Activated CD4-positive, alpha-beta memory T cell treated with anti-CD3 and anti-CD28 coated beads for 36 hours (primary cell): ENCODE results near the gene LSM2. TPM values are rescaled to one million over a fixed set of nuclear protein-coding genes. Genes with fewer than 3 reads are reported as not detected.
"Not testable (repeated sequence)": the region's sequence is repeated elsewhere in the genome, so short reads cannot be mapped to it uniquely, and the experiment has no call there.

Experiments
- CTCF ChIA-PET: fragments of 350-600 bp; sonication (Branson Sonifier 250); formaldehyde crosslinking; loops from one replicate; lab custom pipeline; 2021; ENCODE audit warnings: antibody characterized with exemption, inconsistent platforms; lab: Charles Lee
- POLR2A ChIA-PET: fragments of 350-600 bp; sonication (Branson Sonifier 250); formaldehyde crosslinking; loops from one replicate; lab custom pipeline; 2021; ENCODE audit warnings: antibody characterized with exemption; lab: Charles Lee
- DNase-seq: peaks from one replicate; pipeline ENCODE4 v3.0.0-alpha.2; 2020
- H3K27ac Mint-ChIP-seq: one replicate; pipeline ENCODE4 v1.8.0; 2021; ENCODE audit warnings: mixed read lengths
- H3K27me3 Mint-ChIP-seq: one replicate; pipeline ENCODE4 v1.8.0; 2021; ENCODE audit warnings: mixed read lengths
- H3K36me3 Mint-ChIP-seq: one replicate; pipeline ENCODE4 v1.8.0; 2021; ENCODE audit warnings: mixed read lengths
- H3K4me1 Mint-ChIP-seq: one replicate; pipeline ENCODE4 v1.8.0; 2021; ENCODE audit warnings: low read depth, mixed read lengths
- H3K4me3 Mint-ChIP-seq: one replicate; pipeline ENCODE4 v1.8.0; 2021; ENCODE audit warnings: mild to moderate bottlenecking, mixed read lengths
- H3K9me3 Mint-ChIP-seq: one replicate; pipeline ENCODE4 v1.8.0; 2021; ENCODE audit warnings: mixed read lengths
- intact Hi-C: fragments of 100-400 bp; cut with micrococcal nuclease; formaldehyde crosslinking; loops from one replicate; pipeline ENCODE4 v1.15.1; 2023
- total RNA-seq, 2 experiments: library from RNA; stranded (reverse); gene quantifications; one replicate each; pipeline ENCODE4 v1.2.3, GENCODE V29; 2021

Gene LSM2
- total RNA-seq, 2 experiments from 2014 or later: 142 to 143 TPM

DNA sequence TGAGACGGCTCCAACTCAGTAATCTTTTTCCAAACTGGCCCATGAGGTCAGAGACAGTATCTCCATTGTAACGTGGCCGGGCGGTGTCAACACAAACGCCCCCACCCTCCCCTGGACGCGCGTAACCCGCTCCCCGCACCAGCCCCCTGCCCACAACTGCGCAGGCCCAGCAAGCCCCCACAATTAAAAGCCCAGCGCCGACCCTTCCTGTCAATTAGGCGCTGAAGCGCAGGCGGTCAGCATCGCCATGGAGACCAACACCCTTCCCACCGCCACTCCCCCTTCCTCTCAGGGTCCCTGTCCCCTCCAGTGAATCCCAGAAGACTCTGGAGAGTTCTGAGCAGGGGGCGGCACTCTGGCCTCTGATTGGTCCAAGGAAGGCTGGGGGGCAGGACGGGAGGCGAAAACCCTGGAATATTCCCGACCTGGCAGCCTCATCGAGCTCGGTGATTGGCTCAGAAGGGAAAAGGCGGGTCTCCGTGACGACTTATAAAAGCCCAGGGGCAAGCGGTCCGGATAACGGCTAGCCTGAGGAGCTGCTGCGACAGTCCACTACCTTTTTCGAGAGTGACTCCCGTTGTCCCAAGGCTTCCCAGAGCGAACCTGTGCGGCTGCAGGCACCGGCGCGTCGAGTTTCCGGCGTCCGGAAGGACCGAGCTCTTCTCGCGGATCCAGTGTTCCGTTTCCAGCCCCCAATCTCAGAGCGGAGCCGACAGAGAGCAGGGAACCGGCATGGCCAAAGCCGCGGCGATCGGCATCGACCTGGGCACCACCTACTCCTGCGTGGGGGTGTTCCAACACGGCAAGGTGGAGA lies 8.5 kb upstream of the LSM2 start, which contains the start of the genes HSPA1A and HSPA1L:
HSPA1A (plus strand) TSS at position 519 of the 814 bp plus-strand sequence; CDS start at position 733, 214 bp downstream.
HSPA1L (minus strand) TSS at position 259 of the 814 bp plus-strand sequence. CDS start 3,311 bp downstream, outside the sequence.
- CTCF ChIA-PET: interaction anchor here (0.6 to 1.4 kb wide), 10 partner anchors 9 to 1128 kb away, joined by 3 to 8 read pairs (median 4); partner anchors contain the start of genes HSPA1B, LSM2 and VARS1
- POLR2A ChIA-PET: interaction anchor here (0.7 to 3.9 kb wide), 5 partner anchors 9 to 162 kb away, joined by 3 to 26 read pairs (median 5); partner anchors contain the start of genes BAG6, HSPA1B, LSM2 and VARS1
- H3K36me3 Mint-ChIP-seq: peaks cover 4% of the 10 kb centered on the region
- H3K27ac Mint-ChIP-seq: peak within 1 kb of the TSS; percentile 95
- H3K27me3 Mint-ChIP-seq: no peaks in the 10 kb centered on the region
- DNase-seq: peak; percentile 82
- intact Hi-C loops: loop anchor here (2.0 kb wide), 1 partner anchor 20 kb away; no protein-coding TSS in a partner anchor
- no peaks in the 10 kb centered on the region for H3K9me3 Mint-ChIP-seq
- H3K4me1 Mint-ChIP-seq: peaks cover 57% of the 10 kb centered on the region
- H3K4me3 Mint-ChIP-seq: peak within 1 kb of the TSS; percentile 85

GRCh38 chr6:31814677-31815024 lies 7.9 kb upstream of the LSM2 start:
- CTCF ChIA-PET: interaction anchor here (0.7 to 2.6 kb wide), 11 partner anchors 8 to 111 kb away, joined by 3 to 14 read pairs (median 3); partner anchors contain the start of genes HSPA1B, MSH5 and VARS1
- peak; percentile 85 for DNase-seq
- no peaks in the 10 kb centered on the region for H3K9me3 Mint-ChIP-seq
- peak overlapping the region; percentile 85 for H3K4me3 Mint-ChIP-seq
- peak overlapping the region; percentile 92 for H3K27ac Mint-ChIP-seq
- no peaks in the 10 kb centered on the region for H3K27me3 Mint-ChIP-seq
- peaks cover 54% of the 10 kb centered on the region for H3K4me1 Mint-ChIP-seq
- intact Hi-C loops: loop anchor here (2.0 kb wide), 1 partner anchor 20 kb away; no protein-coding TSS in a partner anchor
- POLR2A ChIA-PET: interaction anchor here (0.6 to 3.9 kb wide), 7 partner anchors 8 to 150 kb away, joined by 3 to 26 read pairs (median 12); partner anchors contain the start of genes CLIC1, GPANK1, HSPA1B and LSM2
- H3K36me3 Mint-ChIP-seq: peaks cover 5% of the 10 kb centered on the region

DNA sequence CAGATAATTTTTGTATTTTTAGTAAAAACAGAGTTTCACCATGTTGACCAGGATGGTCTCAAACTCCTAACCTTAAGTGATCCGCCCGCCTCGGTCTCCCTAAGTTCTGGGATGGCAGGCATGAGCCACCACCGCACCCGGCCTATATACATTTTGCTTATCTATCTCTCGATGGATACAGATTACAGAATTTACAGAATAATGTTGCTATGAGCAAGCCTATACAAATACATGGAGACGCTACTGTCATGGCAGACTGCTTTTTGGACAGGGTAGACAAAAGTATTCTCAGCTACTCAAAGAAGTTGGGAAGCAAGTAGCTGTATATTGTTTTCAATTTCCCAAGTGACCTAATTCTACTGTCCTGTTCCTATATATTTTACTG lies 6.7 kb upstream of the LSM2 start:
- POLR2A ChIA-PET: interaction anchor here (0.8 to 3.9 kb wide), 8 partner anchors 8 to 237 kb away, joined by 3 to 26 read pairs (median 8); partner anchors contain the start of genes CLIC1, HSPA1B and VARS1
- no peaks in the 10 kb centered on the region for H3K9me3 Mint-ChIP-seq
- no peak for DNase-seq
- peak overlapping the region; percentile 95 for H3K27ac Mint-ChIP-seq
- H3K4me1 Mint-ChIP-seq: peaks cover 46% of the 10 kb centered on the region
- no peaks in the 10 kb centered on the region for H3K27me3 Mint-ChIP-seq
- intact Hi-C loops: loop anchor here (2.0 kb wide), 3 partner anchors 13 to 75 kb away; partner anchors contain the start of gene HSPA1B
- peaks cover 7% of the 10 kb centered on the region for H3K36me3 Mint-ChIP-seq
- H3K4me3 Mint-ChIP-seq: peak overlapping the region; percentile 63
- CTCF ChIA-PET: interaction anchor here (0.9 to 2.6 kb wide), 6 partner anchors 11 to 75 kb away, joined by 3 to 14 read pairs (median 7); partner anchors contain the start of genes HSPA1B, MSH5 and VARS1

GRCh38 chr6:31811645-31812044 lies 4.9 kb upstream of the LSM2 start:
- H3K36me3 Mint-ChIP-seq: peaks cover 3% of the 10 kb centered on the region
- no peak for DNase-seq
- ChIA-PET CTCF (interaction anchor here (0.6 kb wide), 1 partner anchor 16 kb away, joined by 3 read pairs; the partner anchor contains the start of gene VARS1), POLR2A (interaction anchor here (0.6 to 3.9 kb wide), 6 partner anchors 15 to 243 kb away, joined by 3 to 26 read pairs (median 9); partner anchors contain the start of genes CLIC1, HSPA1B and VARS1)
- H3K27ac Mint-ChIP-seq: peak overlapping the region; percentile 95
- intact Hi-C loops: loop anchor here (2.0 kb wide), 3 partner anchors 15 to 73 kb away; partner anchors contain the start of gene HSPA1B
- H3K4me1 Mint-ChIP-seq: peaks cover 39% of the 10 kb centered on the region
- H3K9me3 Mint-ChIP-seq: no peaks in the 10 kb centered on the region
- peak overlapping the region; percentile 63 for H3K4me3 Mint-ChIP-seq
- no peaks in the 10 kb centered on the region for H3K27me3 Mint-ChIP-seq

GRCh38 chr6:31808599-31808998 lies 1.8 kb upstream of the LSM2 start:
- H3K36me3 Mint-ChIP-seq, H3K27ac Mint-ChIP-seq, H3K4me3 Mint-ChIP-seq, DNase-seq, H3K9me3 Mint-ChIP-seq, POLR2A ChIA-PET, H3K27me3 Mint-ChIP-seq, intact Hi-C loops: not testable (repeated sequence)
- CTCF ChIA-PET: interaction anchor here (2.1 kb wide), 1 partner anchor 19 kb away, joined by 7 read pairs; the partner anchor contains the start of gene HSPA1B
- peaks cover 41% of the 10 kb centered on the region for H3K4me1 Mint-ChIP-seq

- CTCF ChIA-PET: interaction anchor here (0.6 to 2.5 kb wide), 12 partner anchors 8 to 224 kb away, joined by 3 to 30 read pairs (median 5); partner anchors contain the start of genes HSPA1A, HSPA1L and VARS1
- H3K27ac Mint-ChIP-seq: peak overlapping the region; percentile 87
- peaks cover 14% of the 10 kb centered on the region for H3K36me3 Mint-ChIP-seq
- no peaks in the 10 kb centered on the region for H3K9me3 Mint-ChIP-seq
- H3K4me1 Mint-ChIP-seq: peaks cover 26% of the 10 kb centered on the region
- no peaks in the 10 kb centered on the region for H3K27me3 Mint-ChIP-seq
- POLR2A ChIA-PET: interaction anchor here (0.9 to 2.4 kb wide), 10 partner anchors 9 to 231 kb away, joined by 3 to 20 read pairs (median 4); partner anchors contain the start of genes ABHD16A, HSPA1A, HSPA1B and HSPA1L
- peak overlapping the region; percentile 86 for H3K4me3 Mint-ChIP-seq
- intact Hi-C loops: loop anchor here (1.0 to 2.0 kb wide), 2 partner anchors 10 to 17 kb away; no protein-coding TSS in a partner anchor
- no peak for DNase-seq
Observed at GRCh38 chr6:31805939-31806469, 762 bp downstream of the LSM2 start.

- H3K4me3 Mint-ChIP-seq, DNase-seq, H3K27me3 Mint-ChIP-seq, H3K9me3 Mint-ChIP-seq, POLR2A ChIA-PET, intact Hi-C loops: not testable (repeated sequence)
- peaks cover 12% of the 10 kb centered on the region for H3K36me3 Mint-ChIP-seq
- H3K4me1 Mint-ChIP-seq: peaks cover 36% of the 10 kb centered on the region
- H3K27ac Mint-ChIP-seq: peak overlapping the region; percentile 38
- CTCF ChIA-PET: interaction anchor here (0.6 to 0.7 kb wide), 2 partner anchors 89 to 316 kb away, joined by 3 to 4 read pairs; no protein-coding TSS in a partner anchor
Observed at GRCh38 chr6:31801031-31801927, 5.5 kb downstream of the LSM2 start.

DNA sequence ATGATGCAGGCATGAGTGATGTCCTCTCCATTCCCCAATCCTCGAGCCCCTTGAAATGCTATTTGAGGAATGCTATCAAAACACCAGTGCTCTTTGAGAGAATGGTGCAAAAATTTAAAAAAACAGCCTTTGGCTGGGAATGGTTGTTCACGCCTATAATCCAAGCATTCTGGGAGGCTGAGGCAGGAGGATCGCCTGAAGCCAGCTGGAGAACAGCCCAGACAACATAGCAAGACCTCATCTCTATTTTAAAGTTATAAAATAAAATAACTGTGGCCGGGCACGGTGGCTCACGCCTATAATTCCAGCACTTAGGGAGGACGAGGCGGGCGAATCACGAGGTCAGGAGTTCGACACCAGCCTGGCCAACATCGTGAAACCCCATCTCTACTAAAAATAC lies 7.0 kb downstream of the LSM2 start:
- Mint-ChIP-seq H3K36me3 (peaks cover 17% of the 10 kb centered on the region), H3K9me3 (no peaks in the 10 kb centered on the region), H3K27me3 (no peaks in the 10 kb centered on the region), H3K4me3 (no peak overlapping the region), H3K4me1 (peaks cover 31% of the 10 kb centered on the region), H3K27ac (no peak overlapping the region)
- CTCF ChIA-PET: interaction anchor here (1.2 to 1.8 kb wide), 3 partner anchors 9 to 29 kb away, joined by 3 to 8 read pairs (median 3); no protein-coding TSS in a partner anchor
- DNase-seq: no peak
- intact Hi-C loops: no loop called here
- POLR2A ChIA-PET: interaction anchor here (0.8 kb wide), 1 partner anchor 37 kb away, joined by 3 read pairs; no protein-coding TSS in a partner anchor

GRCh38 chr6:31797588-31797987 lies 9.2 kb downstream of the LSM2 start:
- Mint-ChIP-seq H3K27me3 (no peaks in the 10 kb centered on the region), H3K9me3 (no peaks in the 10 kb centered on the region), H3K36me3 (peaks cover 13% of the 10 kb centered on the region), H3K27ac (peak overlapping the region; percentile 80), H3K4me3 (no peak overlapping the region), H3K4me1 (peaks cover 35% of the 10 kb centered on the region)
- ChIA-PET POLR2A (interaction anchor here (0.9 kb wide), 1 partner anchor 38 kb away, joined by 3 read pairs; no protein-coding TSS in a partner anchor), CTCF (interaction anchor here (0.7 to 0.9 kb wide), 3 partner anchors 8 to 40 kb away, joined by 3 to 4 read pairs (median 3); partner anchors contain the start of gene LSM2)
- peak; percentile 50 for DNase-seq
- intact Hi-C loops: loop anchor here (2.0 kb wide), 1 partner anchor 15 kb away; no protein-coding TSS in a partner anchor

- intact Hi-C loops: loop anchor here (1.0 to 2.0 kb wide), 2 partner anchors 9 to 16 kb away; partner anchors contain the start of gene LSM2
- peaks cover 35% of the 10 kb centered on the region for H3K4me1 Mint-ChIP-seq
- H3K36me3 Mint-ChIP-seq: peaks cover 18% of the 10 kb centered on the region
- CTCF ChIA-PET: interaction anchor here (0.9 to 2.8 kb wide), 5 partner anchors 10 to 61 kb away, joined by 3 to 15 read pairs (median 6); partner anchors contain the start of genes CLIC1, LSM2 and MSH5
- no peaks in the 10 kb centered on the region for H3K27me3 Mint-ChIP-seq
- no peaks in the 10 kb centered on the region for H3K9me3 Mint-ChIP-seq
- POLR2A ChIA-PET: interaction anchor here (0.9 to 1.4 kb wide), 2 partner anchors 38 to 134 kb away, joined by 3 to 5 read pairs; no protein-coding TSS in a partner anchor
- DNase-seq: no peak
- peak overlapping the region; percentile 80 for H3K27ac Mint-ChIP-seq
- no peak overlapping the region for H3K4me3 Mint-ChIP-seq
Observed at GRCh38 chr6:31796993-31797385, 9.8 kb downstream of the LSM2 start.
